SK-N-SH (cell line): Measurements from ENCODE around the gene FAM171A2. TPM values are rescaled to one million over a fixed set of nuclear protein-coding genes. Genes with fewer than 3 reads are reported as not detected.

ENCODE experiments used
- CTCF ChIA-PET: fragments of 300-600, 350-600 bp; formaldehyde crosslinking; extraction: SDS; loops from one replicate; lab custom pipeline; 2021; lab: Yijun Ruan, JAX
- POLR2A ChIA-PET: fragments of 350-600 bp; sonication (Branson Sonifier 250); formaldehyde crosslinking; extraction: SDS; loops from one replicate; lab custom pipeline; 2020; ENCODE audit warnings: antibody characterized with exemption, inconsistent platforms; lab: Yijun Ruan, JAX
- DNase-seq: peaks from one replicate; pipeline ENCODE4 v3.0.0; 2012
- H2AFZ ChIP-seq: fragments of 200-600 bp; sonication (generic); 2 replicates; pipeline ENCODE4 v1.8.1; 2016; ENCODE audit warnings: antibody characterized with exemption, mild to moderate bottlenecking, low read depth
- H3F3A ChIP-seq: fragments of 200-600 bp; sonication (generic); replicated peaks from 2 replicates; pipeline ENCODE3; 2016; ENCODE audit warnings: antibody characterized with exemption, mild to moderate bottlenecking; ENCODE audit not compliant: insufficient read depth
- H3K27ac ChIP-seq, 2 experiments: fragments of 200-500 bp in 1 of 2; fragments of 200-600 bp in 1 of 2; sonication (Bioruptor generic) in 1 of 2; sonication (generic), shearing (Covaris generic) in 1 of 2; 2 replicates each; pipeline versions ENCODE4 v1.5.1 to v1.6.1; 2014 to 2016; ENCODE audit warnings: low read depth in 2 of 2, inconsistent platforms in 1 of 2, low read length in 1 of 2, mild to moderate bottlenecking in 1 of 2, mixed read lengths in 1 of 2
- H3K27me3 ChIP-seq: fragments of 200-600 bp; sonication (generic), shearing (Covaris generic); 2 replicates; pipeline ENCODE4 v1.6.1; 2016; ENCODE audit warnings: mixed run types; ENCODE audit not compliant: insufficient read depth
- H3K36me3 ChIP-seq, 2 experiments: fragments of 200-500 bp in 1 of 2; fragments of 200-600 bp in 1 of 2; sonication (Bioruptor generic) in 1 of 2; sonication (generic) in 1 of 2; replicated peaks in 1 of 2; 2 replicates each; pipeline versions ENCODE3 to v1.5.1; 2014 to 2016; ENCODE audit warnings: low read length in 1 of 2, mild to moderate bottlenecking in 1 of 2; ENCODE audit not compliant: insufficient read depth in 2 of 2, control insufficient read depth in 1 of 2
- H3K4me1 ChIP-seq, 2 experiments: fragments of 200-500 bp in 1 of 2; fragments of 200-600 bp in 1 of 2; sonication (Bioruptor generic) in 1 of 2; sonication (generic), shearing (Covaris generic) in 1 of 2; 2 replicates each; pipeline versions ENCODE4 v1.5.1 to v1.6.1; 2014 to 2016; ENCODE audit warnings: low read depth in 1 of 2, low read length in 1 of 2, mixed run types in 1 of 2; ENCODE audit not compliant: insufficient read depth in 2 of 2, control insufficient read depth in 1 of 2
- H3K4me2 ChIP-seq: fragments of 200-600 bp; sonication (generic), shearing (Covaris generic); 2 replicates; pipeline ENCODE4 v1.6.1; 2017; ENCODE audit warnings: mixed run types
- H3K4me3 ChIP-seq, 2 experiments: fragments of 200-500 bp in 1 of 2; fragments of 200-600 bp in 1 of 2; sonication (Bioruptor generic) in 1 of 2; sonication (generic), shearing (Covaris generic) in 1 of 2; 2 replicates each; pipeline versions ENCODE4 v1.5.1 to v1.8.1; 2014 to 2016; ENCODE audit warnings: low read depth in 2 of 2, inconsistent platforms in 1 of 2, low read length in 1 of 2, mild to moderate bottlenecking in 1 of 2, mixed read lengths in 1 of 2, moderate library complexity in 1 of 2
- H3K79me2 ChIP-seq: fragments of 200-600 bp; sonication (generic); 2 replicates; pipeline ENCODE4 v1.8.1; 2017; ENCODE audit warnings: mild to moderate bottlenecking; ENCODE audit not compliant: insufficient read depth
- H3K9ac ChIP-seq: fragments of 200-600 bp; sonication (generic); 2 replicates; pipeline ENCODE4 v1.6.1; 2017; ENCODE audit warnings: mixed run types
- H3K9me2 ChIP-seq: fragments of 200-600 bp; sonication (generic); 2 replicates; pipeline ENCODE4 v1.6.1; 2017; ENCODE audit warnings: mixed run types
- H3K9me3 ChIP-seq: fragments of 200-600 bp; sonication (generic); 2 replicates; pipeline ENCODE4 v1.6.1; 2017; ENCODE audit warnings: mixed run types, mild to moderate bottlenecking, moderate library complexity
- H4K20me1 ChIP-seq: fragments of 200-600 bp; sonication (generic); 2 replicates; pipeline ENCODE4 v1.6.1; 2017; ENCODE audit warnings: mild to moderate bottlenecking, mixed run types; ENCODE audit not compliant: insufficient read depth
- CHD2 ChIP-seq: fragments of 150-350 bp; IDR thresholded peaks from 2 replicates; pipeline ENCODE4 v1.6.1; 2018; ENCODE audit warnings: low read length; ENCODE audit not compliant: partially characterized antibody
- EZH2phosphoT487 ChIP-seq: fragments of 200-600 bp; sonication (generic); IDR thresholded peaks from 2 replicates; pipeline ENCODE4 v1.6.1; 2017; ENCODE audit warnings: low read depth, mixed run types, mild to moderate bottlenecking, antibody characterized with exemption, moderate library complexity, borderline replicate concordance
- FOSL2 ChIP-seq: IDR thresholded peaks from 2 replicates; pipeline ENCODE4 v1.4.0; 2012; ENCODE audit warnings: low read depth, mild to moderate bottlenecking, moderate library complexity, borderline replicate concordance
- FOXJ3 ChIP-seq: sonication (generic); formaldehyde crosslinking; IDR thresholded peaks from 2 replicates; pipeline ENCODE4 v1.5.1; 2020; ENCODE audit warnings: mild to moderate bottlenecking, missing genetic modification reagents
- GATA2 ChIP-seq: sonication (generic); formaldehyde crosslinking; IDR thresholded peaks from 2 replicates; pipeline ENCODE4 v1.5.0; 2020; ENCODE audit warnings: mild to moderate bottlenecking, missing genetic modification reagents
- IRF3 ChIP-seq: fragments of 150-350 bp; IDR thresholded peaks from 2 replicates; pipeline ENCODE4 v1.6.1; 2016; ENCODE audit warnings: mild to moderate bottlenecking, low read depth, low read length
- MEF2A ChIP-seq: IDR thresholded peaks from 2 replicates; pipeline ENCODE4 v1.4.0; 2012; ENCODE audit warnings: low read depth, borderline replicate concordance
- POLR2AphosphoS5 ChIP-seq: IDR thresholded peaks from 2 replicates; pipeline ENCODE4 v1.6.1; 2012; ENCODE audit warnings: low read depth, low read length
- RAD21 ChIP-seq: IDR thresholded peaks from 2 replicates; pipeline ENCODE4 v1.6.1; 2012; ENCODE audit warnings: mild to moderate bottlenecking, low read length
- RFX5 ChIP-seq: IDR thresholded peaks from 2 replicates; pipeline ENCODE4 v1.6.1; 2012; ENCODE audit warnings: mild to moderate bottlenecking, improper control_type of control experiment, low read length
- RXRA ChIP-seq: IDR thresholded peaks from 2 replicates; pipeline ENCODE4 v1.4.0; 2012; ENCODE audit warnings: low read depth, mild to moderate bottlenecking, borderline replicate concordance
- SMC3 ChIP-seq: IDR thresholded peaks from 2 replicates; pipeline ENCODE4 v1.6.1; 2012; ENCODE audit warnings: low read depth, low read length, improper control_type of control experiment
- TCF12 ChIP-seq: IDR thresholded peaks from 2 replicates; pipeline ENCODE4 v1.4.0; 2012
- YY1 ChIP-seq: IDR thresholded peaks from 2 replicates; pipeline ENCODE4 v1.4.0; 2012; ENCODE audit warnings: low read depth, mild to moderate bottlenecking
- WGBS: methylation state at CpG from one replicate; pipeline ENCODE4 v1.1.6; 2017; ENCODE audit warnings: low lambda C conversion rate; 5-methylcytosine and 5-hydroxymethylcytosine counted together
- polyA plus RNA-seq, 3 experiments: library from polyadenylated mRNA; depleted of rRNA; stranded (reverse); fragments of >200 nt; gene quantifications; 2 replicates each; pipeline ENCODE4 v1.2.3, GENCODE V29; 2012
- TF ChIP-seq, protein P1 (sequence below): IDR thresholded peaks from 2 replicates; pipeline ENCODE4; 2012
- TF ChIP-seq, protein P2 (sequence below): IDR thresholded peaks from 2 replicates; pipeline ENCODE4 v1.4.0; 2012; ENCODE audit warnings: low read depth
- TF ChIP-seq, protein P3 (sequence below): IDR thresholded peaks from 2 replicates; pipeline ENCODE4 v1.4.0; 2012; ENCODE audit warnings: low read depth, borderline replicate concordance

The FAM171A2 gene
- polyA plus RNA-seq, 1 of the 3 experiments (the other 2 are of a cell fraction) = 4.9 TPM

DNA sequence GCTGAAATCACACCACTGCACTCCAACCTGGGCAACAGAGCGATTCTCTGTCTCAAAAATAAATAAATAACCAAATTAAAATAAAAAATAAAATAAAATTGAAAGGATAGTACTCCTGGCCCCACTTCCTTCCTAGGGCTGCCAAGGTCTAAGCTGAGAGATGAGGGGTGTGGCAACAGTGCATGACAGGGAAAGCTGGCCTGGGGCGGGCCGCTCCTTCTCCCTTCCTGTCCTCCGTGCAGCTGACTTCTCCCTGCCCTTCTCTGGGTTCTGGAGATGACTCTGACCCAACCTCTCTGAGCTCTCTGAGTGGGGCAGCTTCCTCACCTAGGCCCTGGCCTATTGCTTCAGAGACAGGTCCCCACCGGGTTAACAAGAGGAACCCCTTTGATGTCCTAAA, 30.3 kb downstream of the FAM171A2 start:
- WGBS = 65% methylated on average over 5 of the region's 5 CpGs
- Histone ChIP-seq H3K4me2 (no peak overlapping the region), H3K9me2 (no peaks in the 10 kb centered on the region), H3K4me3 (no peak overlapping the region), H3K79me2 (no peaks in the 10 kb centered on the region), H3K27ac (no peak overlapping the region), H2AFZ (no peak overlapping the region), H3K36me3 (no peaks in the 10 kb centered on the region), H3F3A (peaks cover 4% of the 10 kb centered on the region), H3K9ac (no peak overlapping the region), H4K20me1 (no peaks in the 10 kb centered on the region), H3K27me3 (no peaks in the 10 kb centered on the region), H3K4me1 (peaks cover 0 to 5% of the 10 kb centered on the region in 2 experiments; a peak in 1 of 4 replicates), H3K9me3 (no peaks in the 10 kb centered on the region)
- ChIA-PET CTCF (interaction anchor here (0.8 to 5.2 kb wide), 7 partner anchors 9 to 200 kb away, joined by 3 to 53 read pairs (median 3); partner anchors contain the start of genes GRN and SLC25A39), POLR2A (no interaction called here)
- no peak for TF ChIP-seq YY1
- TF ChIP-seq RFX5 = no peak
- TF ChIP-seq, protein P1, sequence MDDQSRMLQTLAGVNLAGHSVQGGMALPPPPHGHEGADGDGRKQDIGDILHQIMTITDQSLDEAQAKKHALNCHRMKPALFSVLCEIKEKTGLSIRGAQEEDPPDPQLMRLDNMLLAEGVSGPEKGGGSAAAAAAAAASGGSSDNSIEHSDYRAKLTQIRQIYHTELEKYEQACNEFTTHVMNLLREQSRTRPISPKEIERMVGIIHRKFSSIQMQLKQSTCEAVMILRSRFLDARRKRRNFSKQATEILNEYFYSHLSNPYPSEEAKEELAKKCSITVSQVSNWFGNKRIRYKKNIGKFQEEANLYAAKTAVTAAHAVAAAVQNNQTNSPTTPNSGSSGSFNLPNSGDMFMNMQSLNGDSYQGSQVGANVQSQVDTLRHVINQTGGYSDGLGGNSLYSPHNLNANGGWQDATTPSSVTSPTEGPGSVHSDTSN = no peak
- no peak for TF ChIP-seq CHD2
- no peak for TF ChIP-seq GATA2
- no peak for TF ChIP-seq RXRA
- TF ChIP-seq, protein P2, sequence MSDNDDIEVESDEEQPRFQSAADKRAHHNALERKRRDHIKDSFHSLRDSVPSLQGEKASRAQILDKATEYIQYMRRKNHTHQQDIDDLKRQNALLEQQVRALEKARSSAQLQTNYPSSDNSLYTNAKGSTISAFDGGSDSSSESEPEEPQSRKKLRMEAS = no peak
- TF ChIP-seq SMC3 = no peak
- no peak for TF ChIP-seq EZH2phosphoT487
- no peak for DNase-seq

DNA sequence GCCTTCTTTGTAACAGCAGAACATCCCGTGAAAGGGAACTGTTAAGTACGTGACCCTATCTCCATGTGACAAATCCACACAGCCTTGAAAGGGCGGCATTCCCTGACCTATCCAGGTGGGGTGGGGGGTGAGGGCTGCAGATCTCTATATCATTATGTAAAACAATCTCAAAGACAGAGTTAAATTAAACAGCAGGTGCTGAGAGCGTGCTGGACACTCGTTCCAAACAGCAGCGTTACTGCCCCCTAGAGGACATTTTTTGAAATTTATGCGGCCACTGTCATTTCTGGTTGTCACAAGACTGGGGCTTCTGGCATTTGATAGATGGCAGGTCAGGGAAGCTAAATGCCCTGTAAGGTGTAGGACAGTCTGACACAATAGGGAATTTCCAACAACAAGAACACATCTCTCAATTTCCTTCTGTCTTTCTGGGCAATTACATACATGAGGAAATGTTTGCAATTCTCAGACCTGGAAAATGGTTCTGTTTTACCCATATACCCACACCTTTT, 32.3 kb downstream of the FAM171A2 start:
- 12% methylated on average over 7 of the region's 7 CpGs for WGBS
- peaks cover 0 to 5% of the 10 kb centered on the region in 2 experiments; a peak in 1 of 4 replicates for H3K4me1 ChIP-seq
- H2AFZ ChIP-seq = no peak overlapping the region
- ChIA-PET POLR2A (interaction anchor here (1.0 to 1.4 kb wide), 2 partner anchors 14 to 111 kb away, joined by 3 read pairs; partner anchors contain the start of gene GRN), CTCF (interaction anchor here (0.6 to 5.2 kb wide), 39 partner anchors 9 to 1655 kb away, joined by 3 to 57 read pairs (median 6); partner anchors contain the start of genes FAM171A2, GRN, RUNDC3A and TMUB2)
- no peaks in the 10 kb centered on the region for H3K36me3 ChIP-seq
- no peaks in the 10 kb centered on the region for H3K79me2 ChIP-seq
- no peaks in the 10 kb centered on the region for H3K9me3 ChIP-seq
- H3F3A ChIP-seq = peaks cover 9% of the 10 kb centered on the region
- H3K4me3 ChIP-seq = peak overlapping the region in 1 of 2 experiments; percentile 14; a peak in 1 of 4 replicates
- no peak overlapping the region; a peak in 1 of 4 replicates for H3K27ac ChIP-seq
- no peaks in the 10 kb centered on the region for H3K27me3 ChIP-seq
- DNase-seq = peak; percentile 79
- no peak overlapping the region for H3K9ac ChIP-seq
- no peak overlapping the region for H3K4me2 ChIP-seq
- no peaks in the 10 kb centered on the region for H3K9me2 ChIP-seq
- no peaks in the 10 kb centered on the region for H4K20me1 ChIP-seq
- peak; percentile 40; the same call in 1 of the 2 replicates for TF ChIP-seq TCF12
- TF ChIP-seq MEF2A = no peak
- TF ChIP-seq POLR2AphosphoS5 = no peak
- no peak for TF ChIP-seq RFX5
- peak; percentile 46 for TF ChIP-seq CHD2
- TF ChIP-seq, protein P3, sequence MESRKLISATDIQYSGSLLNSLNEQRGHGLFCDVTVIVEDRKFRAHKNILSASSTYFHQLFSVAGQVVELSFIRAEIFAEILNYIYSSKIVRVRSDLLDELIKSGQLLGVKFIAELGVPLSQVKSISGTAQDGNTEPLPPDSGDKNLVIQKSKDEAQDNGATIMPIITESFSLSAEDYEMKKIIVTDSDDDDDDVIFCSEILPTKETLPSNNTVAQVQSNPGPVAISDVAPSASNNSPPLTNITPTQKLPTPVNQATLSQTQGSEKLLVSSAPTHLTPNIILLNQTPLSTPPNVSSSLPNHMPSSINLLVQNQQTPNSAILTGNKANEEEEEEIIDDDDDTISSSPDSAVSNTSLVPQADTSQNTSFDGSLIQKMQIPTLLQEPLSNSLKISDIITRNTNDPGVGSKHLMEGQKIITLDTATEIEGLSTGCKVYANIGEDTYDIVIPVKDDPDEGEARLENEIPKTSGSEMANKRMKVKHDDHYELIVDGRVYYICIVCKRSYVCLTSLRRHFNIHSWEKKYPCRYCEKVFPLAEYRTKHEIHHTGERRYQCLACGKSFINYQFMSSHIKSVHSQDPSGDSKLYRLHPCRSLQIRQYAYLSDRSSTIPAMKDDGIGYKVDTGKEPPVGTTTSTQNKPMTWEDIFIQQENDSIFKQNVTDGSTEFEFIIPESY = no peak
- TF ChIP-seq EZH2phosphoT487 = no peak
- TF ChIP-seq, protein P1 = peak; percentile 57
- no peak for TF ChIP-seq FOSL2
- TF ChIP-seq, protein P2 = peak; percentile 84; the same call in 1 of the 2 replicates
- TF ChIP-seq IRF3 = no peak
- TF ChIP-seq SMC3 = peak; percentile 50
- no peak for TF ChIP-seq FOXJ3 (CRISPR knock-in tag)
- peak; percentile 81 for TF ChIP-seq RAD21
